HG03571 (cell line): ENCODE data around the gene UBE2N.

ENCODE experiments used
- ATAC-seq: cut with Tn5 transposase; IDR thresholded peaks from one replicate; pipeline ENCODE4 v1.9.1; 2021; ENCODE audit not compliant: unreplicated experiment

The UBE2N gene

DNA sequence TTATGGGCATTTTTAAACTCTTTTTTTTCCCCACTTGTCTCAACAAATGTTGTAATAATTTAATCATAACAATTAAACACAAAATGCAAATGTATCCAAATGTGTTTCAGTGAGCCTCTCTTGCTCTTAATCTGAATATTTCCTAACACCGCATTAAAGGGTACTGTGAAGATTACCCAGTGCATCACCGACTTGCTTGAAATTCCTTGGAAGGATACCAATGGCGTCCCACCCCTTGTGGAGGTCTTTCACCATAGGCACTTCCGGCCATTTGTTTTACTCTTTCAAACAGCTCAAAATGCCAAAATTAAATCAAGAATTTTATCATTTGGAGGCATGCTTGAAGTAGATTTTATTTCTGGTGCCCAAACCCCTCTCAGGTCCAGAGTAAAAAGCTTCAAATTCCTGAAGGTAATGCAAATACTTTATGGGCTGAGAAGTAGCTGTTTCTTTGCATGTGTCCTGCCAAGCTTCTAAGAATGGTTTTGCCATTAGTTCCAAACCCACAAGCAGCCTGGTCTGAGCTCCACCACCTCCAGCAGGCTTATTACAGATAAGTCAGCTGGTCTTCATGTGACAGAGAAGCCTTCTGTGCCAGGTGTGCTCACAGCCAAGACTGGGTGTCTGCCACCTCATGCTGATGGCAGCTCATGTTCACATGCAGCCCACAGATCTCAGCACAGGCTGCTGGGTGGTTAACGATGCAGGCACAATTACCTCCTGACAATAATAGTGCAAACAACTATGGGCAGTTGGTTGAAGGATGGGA lies 80.4 kb downstream of the UBE2N start:
- no peak for ATAC-seq

DNA sequence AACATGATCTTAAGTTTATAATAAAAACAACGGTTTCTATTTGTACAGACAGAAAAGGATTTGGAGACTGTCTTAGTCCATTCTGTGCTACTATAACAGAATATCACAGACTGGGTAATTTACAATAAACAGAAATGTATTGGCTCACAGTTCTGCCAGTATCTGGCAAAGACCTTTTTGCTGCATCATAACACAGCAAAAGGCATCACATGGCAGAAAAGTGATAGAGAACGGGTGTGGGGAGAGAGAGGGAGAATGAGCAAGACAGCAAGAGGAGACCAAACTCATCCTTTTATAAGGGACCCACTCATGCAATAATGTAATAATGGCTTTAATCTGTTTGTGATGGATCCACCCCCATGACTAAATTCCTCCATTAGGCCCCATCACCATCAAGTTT lies 81.1 kb downstream of the UBE2N start:
- no peak for ATAC-seq

DNA sequence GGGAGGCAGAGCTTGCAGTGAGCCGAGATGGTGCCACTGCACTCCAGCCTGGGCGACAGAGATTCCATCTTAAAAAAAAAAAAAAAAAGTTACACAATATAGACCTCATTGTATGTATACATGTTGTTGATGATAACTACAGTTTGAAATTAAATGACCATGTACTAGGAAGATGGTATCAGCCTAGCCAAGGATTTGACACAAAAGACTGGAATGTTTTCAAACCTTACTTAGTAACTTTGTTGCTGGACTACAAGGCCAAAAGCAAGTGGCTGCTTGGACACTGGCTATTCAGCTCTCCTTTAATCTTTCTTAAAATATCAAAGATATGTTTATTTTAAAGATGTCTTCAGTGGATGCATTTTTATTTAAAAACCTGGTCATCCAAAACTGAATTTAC lies 82.9 kb downstream of the UBE2N start:
- no peak for ATAC-seq

DNA sequence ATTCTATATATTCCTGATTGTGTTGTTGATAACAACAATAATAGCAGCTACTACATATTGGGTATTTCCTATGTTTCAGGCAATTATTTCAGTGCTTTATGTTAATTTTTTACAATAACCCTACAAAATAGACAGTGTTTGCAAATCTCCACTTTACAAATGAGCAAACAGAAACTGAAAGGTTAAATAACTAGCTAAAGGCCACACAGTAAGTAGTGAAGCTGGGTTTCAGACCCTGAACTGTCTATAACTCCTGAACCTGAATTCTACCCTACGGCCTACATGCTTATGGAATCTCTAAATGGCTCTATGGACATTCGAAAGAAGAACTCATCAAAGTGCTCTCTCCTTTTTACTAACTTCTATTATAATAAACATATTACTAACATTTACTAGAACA lies 83.7 kb downstream of the UBE2N start:
- ATAC-seq, result no peak

DNA sequence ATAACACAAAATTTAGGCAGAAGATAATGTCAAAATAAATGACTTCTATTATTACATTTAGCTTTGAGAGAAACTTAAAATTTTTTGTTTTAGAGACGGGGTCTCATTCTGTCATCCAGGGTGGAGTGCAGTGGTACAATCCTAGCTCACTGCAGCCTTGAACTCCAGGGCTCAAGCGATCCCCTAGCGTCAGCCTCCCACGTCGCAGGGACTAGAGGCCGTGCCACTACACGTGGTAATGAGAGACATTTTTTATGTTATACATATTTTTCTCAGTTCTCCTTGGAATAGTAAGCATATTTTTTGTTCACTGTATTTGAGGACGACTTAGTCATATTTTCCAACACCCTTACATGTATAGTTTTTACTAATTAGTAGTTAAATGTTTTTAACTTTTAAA lies 85.5 kb downstream of the UBE2N start:
- no peak for ATAC-seq
